OCI-LY1 (cell line): ENCODE data around the gene MAGI1.

Experiments used
- CTCF ChIP-seq: fragments of 200-600 bp; sonication (generic), shearing (Covaris generic); IDR thresholded peaks from 2 replicates; pipeline ENCODE4 v1.5.1; 2017; ENCODE audit warnings: mild to moderate bottlenecking, antibody characterized with exemption, low read length, moderate library complexity, mixed read lengths
- EZH2 ChIP-seq: fragments of 200-600 bp; sonication (generic), shearing (Covaris generic); IDR thresholded peaks from 2 replicates; pipeline ENCODE4 v1.8.0; 2017; ENCODE audit warnings: borderline replicate concordance, mixed run types, mild to moderate bottlenecking, antibody characterized with exemption, low read length, moderate library complexity, mixed read lengths

GRCh38 chr3:66017591-66017990 is 21.1 kb downstream of the MAGI1 start:
- TF ChIP-seq CTCF: no peak
- TF ChIP-seq EZH2: no peak
